Upper lobe of left lung (tissue), 6 donors: ENCODE results near the gene CAPN5. TPM values are rescaled to one million over a fixed set of nuclear protein-coding genes. Genes with fewer than 3 reads are reported as not detected.

Source experiments
- ATAC-seq, 2 donors: fragments of 200-7000 bp; cut with Tn5 transposase; one replicate each; pipeline ENCODE4 v1.9.1; 2022; ENCODE audit warnings: mild to moderate bottlenecking in 2 of 2, moderate library complexity in 2 of 2; ENCODE audit not compliant: low FRiP score in 2 of 2
- DNase-seq, 2 donors: peaks; one replicate each; pipeline ENCODE4 v3.0.0-alpha.2; 2019 to 2020
- H3K27ac ChIP-seq, 4 donors: fragments of 200-600 bp; sonication (generic); one replicate each; pipeline ENCODE4 v1.5.1; 2016 to 2019
- H3K27me3 ChIP-seq, 4 donors: fragments of 200-600 bp; sonication (generic); one replicate each; pipeline ENCODE4 v1.5.1; 2017 to 2019
- H3K36me3 ChIP-seq, 4 donors: fragments of 200-600 bp; sonication (generic); one replicate each; pipeline ENCODE4 v1.5.1; 2016 to 2019
- H3K4me1 ChIP-seq, 4 donors: fragments of 200-600 bp; sonication (generic); one replicate each; pipeline ENCODE4 v1.5.1; 2018 to 2019
- H3K4me3 ChIP-seq, 4 donors: fragments of 200-600 bp; sonication (generic); one replicate each; pipeline ENCODE4 v1.5.1; 2017 to 2019; ENCODE audit warnings: mild to moderate bottlenecking in 2 of 4, moderate library complexity in 1 of 4
- H3K9me3 ChIP-seq, 4 donors: fragments of 200-600 bp; sonication (generic); one replicate each; pipeline ENCODE4 v1.5.1; 2018 to 2019
- EP300 ChIP-seq, 4 donors: sonication (generic); formaldehyde crosslinking; IDR thresholded peaks; one replicate each; pipeline ENCODE4 v1.5.1; 2017; ENCODE audit warnings: antibody characterized with exemption in 4 of 4, control low read depth in 2 of 4
- POLR2A ChIP-seq, 4 donors: fragments of 450-650 bp; IDR thresholded peaks; one replicate each; pipeline ENCODE4 v1.5.1; 2016 to 2017; ENCODE audit warnings: antibody characterized with exemption in 4 of 4, mild to moderate bottlenecking in 2 of 4
- POLR2AphosphoS5 ChIP-seq, 2 donors: sonication (generic); formaldehyde crosslinking; IDR thresholded peaks; one replicate each; pipeline ENCODE4 v1.5.1; 2017; ENCODE audit warnings: antibody characterized with exemption in 2 of 2
- WGBS, 2 donors: methylation state at CpG; one replicate each; pipeline ENCODE4 v1.1.5; 2017 to 2018; 5-methylcytosine and 5-hydroxymethylcytosine counted together
- total RNA-seq, 6 donors: library from RNA; depleted of rRNA in 4 of 6; stranded (reverse); fragments of >200 nt in 4 of 6; gene quantifications; one replicate each; pipeline versions ENCODE4 v1.1.0 to v1.2.1, GENCODE V29; 2016 to 2021
- TF ChIP-seq, protein P1 (sequence below), 6 experiments: fragments of 450-650 bp in 4 of 6; fragments of 200-600 bp in 2 of 6; sonication (generic) in 2 of 6; IDR thresholded peaks; one replicate each; pipeline ENCODE4 v1.5.1; 2016 to 2019; ENCODE audit warnings: antibody characterized with exemption in 6 of 6
- donor health status: DM: no; HTN: no; CAD: no; lungs with moderate emphysema.
- donor health status: DM: no; HTN: yes; CAD: no; lungs with severe emphysema.

The CAPN5 gene
- total RNA-seq, 6 donors from 2014 or later: 2.6 to 8.4 (median 4.4) TPM

DNA sequence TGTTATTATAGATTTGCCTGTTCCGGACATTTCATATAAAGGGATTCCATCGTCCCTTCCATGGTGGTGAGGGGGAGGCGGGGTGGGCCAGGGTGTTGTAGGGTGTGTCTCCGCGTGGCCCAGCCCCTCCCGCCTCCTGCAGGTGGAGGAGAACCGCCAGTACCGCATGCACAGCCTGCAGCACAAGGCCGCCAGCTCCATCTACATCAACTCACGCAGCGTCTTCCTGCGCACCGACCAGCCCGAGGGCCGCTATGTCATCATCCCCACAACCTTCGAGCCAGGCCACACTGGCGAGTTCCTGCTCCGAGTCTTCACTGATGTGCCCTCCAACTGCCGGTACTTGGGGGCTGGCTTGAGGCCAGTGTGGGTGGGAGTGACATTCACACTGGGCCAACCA is 53.8 kb downstream of the CAPN5 start:
- H3K9me3 ChIP-seq: no peaks in the 10 kb centered on the region
- WGBS, 2 donors: 89 to 95% methylated on average over 18 to 19 of the region's 19 CpGs
- TF ChIP-seq EP300 (IDR thresholded peaks at IDR 0.05) (no peak), POLR2A (IDR thresholded peaks at IDR 0.05) (no peak), POLR2AphosphoS5 (IDR thresholded peaks at IDR 0.05) (no peak)
- TF ChIP-seq, protein P1, sequence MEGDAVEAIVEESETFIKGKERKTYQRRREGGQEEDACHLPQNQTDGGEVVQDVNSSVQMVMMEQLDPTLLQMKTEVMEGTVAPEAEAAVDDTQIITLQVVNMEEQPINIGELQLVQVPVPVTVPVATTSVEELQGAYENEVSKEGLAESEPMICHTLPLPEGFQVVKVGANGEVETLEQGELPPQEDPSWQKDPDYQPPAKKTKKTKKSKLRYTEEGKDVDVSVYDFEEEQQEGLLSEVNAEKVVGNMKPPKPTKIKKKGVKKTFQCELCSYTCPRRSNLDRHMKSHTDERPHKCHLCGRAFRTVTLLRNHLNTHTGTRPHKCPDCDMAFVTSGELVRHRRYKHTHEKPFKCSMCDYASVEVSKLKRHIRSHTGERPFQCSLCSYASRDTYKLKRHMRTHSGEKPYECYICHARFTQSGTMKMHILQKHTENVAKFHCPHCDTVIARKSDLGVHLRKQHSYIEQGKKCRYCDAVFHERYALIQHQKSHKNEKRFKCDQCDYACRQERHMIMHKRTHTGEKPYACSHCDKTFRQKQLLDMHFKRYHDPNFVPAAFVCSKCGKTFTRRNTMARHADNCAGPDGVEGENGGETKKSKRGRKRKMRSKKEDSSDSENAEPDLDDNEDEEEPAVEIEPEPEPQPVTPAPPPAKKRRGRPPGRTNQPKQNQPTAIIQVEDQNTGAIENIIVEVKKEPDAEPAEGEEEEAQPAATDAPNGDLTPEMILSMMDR (IDR thresholded peaks at IDR 0.05): no peak
- H3K27ac ChIP-seq: no peak overlapping the region
- no peaks in the 10 kb centered on the region for H3K27me3 ChIP-seq
- no peaks in the 10 kb centered on the region for H3K4me1 ChIP-seq
- H3K4me3 ChIP-seq: no peak overlapping the region
- H3K36me3 ChIP-seq: peaks cover 0 to 24% (median 11%) of the 10 kb centered on the region in 4 donors
- ATAC-seq (no peak), DNase-seq (no peak)

DNA sequence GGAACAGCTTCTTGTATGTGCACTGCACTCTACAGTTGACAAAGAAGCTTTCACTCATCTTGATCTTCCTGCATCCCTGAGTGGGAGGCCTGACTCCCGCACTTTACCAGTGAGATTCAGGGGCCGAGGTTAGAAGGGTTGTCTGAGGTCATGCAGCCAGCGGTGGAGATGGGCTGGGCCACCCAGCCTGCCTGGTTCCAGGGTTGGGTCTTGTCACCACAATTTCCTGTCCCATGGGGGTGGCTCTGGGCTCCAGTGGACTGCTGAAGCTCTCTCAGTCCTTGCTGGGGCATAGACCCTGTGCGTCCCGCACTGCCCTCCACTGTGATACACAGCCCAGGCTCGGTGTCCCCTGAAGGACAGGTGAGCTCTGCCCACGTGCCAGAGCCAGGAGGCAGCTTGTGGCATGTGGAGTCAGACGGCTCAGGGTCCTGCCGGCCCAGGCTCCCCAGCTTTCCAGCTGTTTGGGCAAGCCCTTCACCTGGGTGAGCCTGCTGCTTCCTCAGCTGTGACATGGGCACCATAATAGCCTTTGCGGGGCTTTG is 54.4 kb downstream of the CAPN5 start:
- Histone ChIP-seq H3K36me3 (peaks cover 0 to 24% (median 11%) of the 10 kb centered on the region in 4 donors), H3K4me3 (no peak overlapping the region), H3K27ac (no peak overlapping the region), H3K4me1 (no peaks in the 10 kb centered on the region), H3K27me3 (no peaks in the 10 kb centered on the region), H3K9me3 (no peaks in the 10 kb centered on the region)
- TF ChIP-seq POLR2AphosphoS5 (IDR thresholded peaks at IDR 0.05) (no peak), EP300 (IDR thresholded peaks at IDR 0.05) (no peak), POLR2A (IDR thresholded peaks at IDR 0.05) (no peak)
- TF ChIP-seq, protein P1 (IDR thresholded peaks at IDR 0.05): no peak
- ATAC-seq (no peak), DNase-seq (no peak)
- WGBS, 2 donors: 70 to 75% methylated on average over 2 to 10 of the region's 10 CpGs

DNA sequence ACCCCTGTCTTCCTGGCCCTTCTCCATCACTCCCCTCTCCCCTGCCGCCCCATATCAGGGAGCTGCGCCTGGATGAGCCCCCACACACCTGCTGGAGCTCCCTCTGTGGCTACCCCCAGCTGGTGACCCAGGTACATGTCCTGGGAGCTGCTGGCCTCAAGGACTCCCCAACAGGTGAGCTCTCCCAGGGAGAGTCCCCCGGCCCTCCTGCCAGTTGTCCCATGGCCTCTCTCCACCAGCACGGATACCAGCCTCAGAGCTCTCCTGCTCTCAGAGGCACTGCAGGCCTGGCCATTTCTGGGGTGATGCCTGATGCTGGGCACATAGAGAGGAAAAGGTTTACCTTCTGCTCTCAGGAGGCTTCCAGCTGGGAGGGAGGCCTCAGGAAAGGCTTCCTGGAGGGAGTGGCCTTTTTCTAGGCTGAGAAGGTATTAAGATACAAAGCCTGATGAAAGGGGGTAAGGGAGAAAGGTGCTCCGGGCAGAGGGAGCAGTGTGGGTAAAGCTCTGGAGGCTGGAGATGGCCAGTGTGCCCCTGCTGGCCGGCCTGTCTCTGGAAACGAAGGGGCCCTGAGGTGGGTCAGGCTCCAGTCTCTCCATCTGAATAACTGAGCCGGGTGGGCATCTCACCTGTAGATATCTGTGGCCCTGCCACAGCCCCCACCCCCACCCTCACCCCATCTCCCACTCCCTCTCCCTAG is 55.3 kb downstream of the CAPN5 start:
- WGBS, 2 donors: 92 to 95% methylated on average over 6 to 8 of the region's 8 CpGs
- H3K36me3 ChIP-seq: peaks cover 0 to 24% (median 11%) of the 10 kb centered on the region in 4 donors
- ATAC-seq: no peak

DNA sequence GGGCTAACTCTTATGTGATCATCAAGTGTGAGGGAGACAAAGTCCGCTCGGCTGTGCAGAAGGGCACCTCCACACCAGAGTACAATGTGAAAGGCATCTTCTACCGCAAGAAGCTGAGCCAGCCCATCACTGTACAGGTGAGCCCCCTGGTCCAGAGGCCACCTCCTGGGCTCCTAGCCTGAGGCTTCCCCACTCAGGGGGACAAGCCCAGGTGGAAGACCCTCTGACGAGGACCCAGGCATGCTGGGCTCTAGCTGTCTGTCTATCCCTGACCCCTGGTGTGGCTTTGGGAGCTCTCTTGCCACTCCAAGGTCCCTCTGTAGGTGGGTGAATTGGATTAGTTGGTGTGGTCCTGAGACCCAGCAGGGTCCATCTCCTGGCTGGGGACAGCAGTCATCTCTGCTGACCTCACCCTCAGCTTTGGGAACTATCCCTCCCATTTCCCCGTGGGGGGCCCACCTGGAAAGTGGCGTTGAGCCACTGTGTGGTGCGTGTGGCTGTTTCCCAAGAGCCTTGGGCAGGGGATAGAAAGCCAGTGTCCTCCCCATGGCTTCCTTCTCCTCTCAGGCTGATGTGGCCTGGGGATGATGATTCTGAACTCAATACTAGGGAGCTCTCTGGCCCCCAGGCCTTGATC is 55.9 kb downstream of the CAPN5 start:
- Histone ChIP-seq H3K27me3 (no peaks in the 10 kb centered on the region), H3K4me3 (no peak overlapping the region), H3K4me1 (peaks cover 5 to 12% (median 10%) of the 10 kb centered on the region in 4 donors), H3K27ac (no peak overlapping the region), H3K36me3 (peaks cover 0 to 24% (median 11%) of the 10 kb centered on the region in 4 donors), H3K9me3 (no peaks in the 10 kb centered on the region)
- TF ChIP-seq POLR2AphosphoS5 (IDR thresholded peaks at IDR 0.05): no peak
- TF ChIP-seq POLR2A (IDR thresholded peaks at IDR 0.05): no peak
- TF ChIP-seq, protein P1 (IDR thresholded peaks at IDR 0.05): no peak
- TF ChIP-seq EP300 (IDR thresholded peaks at IDR 0.05): no peak
- DNase-seq: no peak
- no peak for ATAC-seq
- 93% methylated on average over 7 of the region's 7 CpGs; no CpG with 5 or more reads in 1 of the 2 donors for WGBS, 2 donors

More for the DNA sequence above, 55.3 kb downstream of the CAPN5 start:
- no peak overlapping the region for H3K27ac ChIP-seq
- no peak for TF ChIP-seq POLR2AphosphoS5 (IDR thresholded peaks at IDR 0.05)
- no peak overlapping the region for H3K4me3 ChIP-seq
- peaks cover 0 to 5% (median 3%) of the 10 kb centered on the region in 4 donors for H3K4me1 ChIP-seq
- no peak for DNase-seq
- no peaks in the 10 kb centered on the region for H3K27me3 ChIP-seq
- H3K9me3 ChIP-seq: no peaks in the 10 kb centered on the region

DNA sequence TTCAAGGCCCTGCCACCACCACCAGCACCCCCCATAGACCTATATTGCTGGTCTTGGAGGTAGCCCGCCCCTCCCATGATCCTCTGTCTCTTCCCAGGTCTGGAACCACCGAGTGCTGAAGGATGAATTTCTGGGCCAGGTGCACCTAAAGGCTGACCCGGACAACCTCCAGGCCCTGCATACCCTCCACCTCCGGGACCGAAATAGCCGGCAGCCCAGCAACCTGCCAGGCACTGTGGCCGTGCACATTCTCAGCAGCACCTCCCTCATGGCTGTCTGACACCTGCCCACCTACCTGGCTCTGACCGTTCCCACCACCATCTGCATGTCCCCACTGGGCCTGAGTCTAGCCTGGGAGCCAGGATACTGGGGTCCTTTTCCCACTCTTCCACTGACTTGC is 56.8 kb downstream of the CAPN5 start:
- Histone ChIP-seq H3K4me1 (peaks cover 7 to 19% (median 16%) of the 10 kb centered on the region in 4 donors), H3K36me3 (peaks cover 0 to 23% (median 7%) of the 10 kb centered on the region in 4 donors), H3K27ac (no peak overlapping the region), H3K27me3 (no peaks in the 10 kb centered on the region), H3K9me3 (no peaks in the 10 kb centered on the region), H3K4me3 (no peak overlapping the region)
- ATAC-seq (no peak), DNase-seq (no peak)
- TF ChIP-seq EP300 (IDR thresholded peaks at IDR 0.05) (no peak), POLR2A (IDR thresholded peaks at IDR 0.05) (no peak), POLR2AphosphoS5 (IDR thresholded peaks at IDR 0.05) (no peak)
- TF ChIP-seq, protein P1 (IDR thresholded peaks at IDR 0.05): no peak
- WGBS, 2 donors: 96 to 100% methylated on average over 2 to 8 of the region's 8 CpGs
